ENCODE data around the gene GNB3.

GRCh38 chr12:6809056-6809455, 31.7 kb upstream of the GNB3 start:
- TF ChIP-seq CTCF (IDR thresholded peaks at IDR 0.05 in 2 of 3, conservative IDR thresholded peaks at IDR 0.05 in 1 of 3; ENCODE audit: borderline replicate concordance in 1 of 3, insufficient read depth in 1 of 3, low read depth in 2 of 3, low read length in 2 of 3) (no peak), YY1 (IDR thresholded peaks at IDR 0.05; ENCODE audit: extremely low read depth, insufficient replicate concordance, low read depth, low read length) (no peak), EZH2phosphoT487 (IDR thresholded peaks at IDR 0.05; ENCODE audit: borderline replicate concordance) (no peak), POLR2A (IDR thresholded peaks at IDR 0.05; ENCODE audit: borderline replicate concordance, extremely low read depth, insufficient read depth, insufficient read length) (no peak), RAD21 (IDR thresholded peaks at IDR 0.05; ENCODE audit: low read depth) (no peak), REST (IDR thresholded peaks at IDR 0.05; ENCODE audit: low read depth) (no peak)

All from HCT116 (cell line).